Muscle of leg (tissue), 11 donors: Measurements from ENCODE around the gene MRPL44. TPM values are rescaled to one million over a fixed set of nuclear protein-coding genes. Genes with fewer than 3 reads are reported as not detected.
"Not testable (repeated sequence)": the region's sequence is repeated elsewhere in the genome, so short reads cannot be mapped to it uniquely, and the experiment has no call there.

Experiments
- DNase-seq: peaks from one replicate; pipeline ENCODE4 v3.0.0; 2013
- H3K27ac ChIP-seq: one replicate; pipeline ENCODE4 v1.5.1; 2013; ENCODE audit warnings: mild to moderate bottlenecking, low read length, control low read depth
- H3K27me3 ChIP-seq: one replicate; pipeline ENCODE4 v1.6.1; 2013; ENCODE audit warnings: low read length; ENCODE audit not compliant: control insufficient read depth, insufficient read depth
- H3K36me3 ChIP-seq: one replicate; pipeline ENCODE4 v1.6.1; 2013; ENCODE audit warnings: low read length; ENCODE audit not compliant: control insufficient read depth, insufficient read depth
- H3K4me1 ChIP-seq: one replicate; pipeline ENCODE4 v1.6.1; 2013; ENCODE audit warnings: low read length; ENCODE audit not compliant: control insufficient read depth, insufficient read depth
- H3K4me3 ChIP-seq: one replicate; pipeline ENCODE4 v1.5.1; 2013; ENCODE audit warnings: low read length, control low read depth
- H3K9me3 ChIP-seq: replicated peaks from 2 replicates; pipeline ENCODE4 v1.6.1; 2013; ENCODE audit warnings: low read depth, low read length; ENCODE audit not compliant: control insufficient read depth
- WGBS: methylation state at CpG from one replicate; pipeline ENCODE4 v1.1.5; 2013; ENCODE audit warnings: missing lambda C conversion rate; ENCODE audit not compliant: insufficient coverage; 5-methylcytosine and 5-hydroxymethylcytosine counted together
- polyA plus RNA-seq, 8 donors: library from polyadenylated mRNA; unstranded; fragments of 120-200 nt; gene quantifications; one replicate each; pipeline versions ENCODE4 v1.2.1 to v1.2.3, GENCODE V29; 2013; ENCODE audit warnings: inconsistent platforms in 1 of 8, low replicate concordance in 1 of 8; ENCODE audit not compliant: insufficient read length in 8 of 8, insufficient read depth in 1 of 8
- total RNA-seq: library from RNA; stranded (reverse); fragments of 120-200 nt; gene quantifications from one replicate; pipeline ENCODE4 v1.2.4, GENCODE V29; 2013

MRPL44 gene
- total and polyA plus RNA-seq, 9 donors = 25.2 to 30.9 (median 26.3) TPM

GRCh38 chr2:223935459-223936125 is 21.7 kb upstream of the MRPL44 start:
- no peaks in the 10 kb centered on the region for H3K27me3 ChIP-seq
- no peak overlapping the region for H3K4me3 ChIP-seq
- no peaks in the 10 kb centered on the region for H3K9me3 ChIP-seq
- H3K4me1 ChIP-seq = peaks cover 12% of the 10 kb centered on the region
- no peak overlapping the region for H3K27ac ChIP-seq
- DNase-seq = no peak
- no peaks in the 10 kb centered on the region for H3K36me3 ChIP-seq

DNA sequence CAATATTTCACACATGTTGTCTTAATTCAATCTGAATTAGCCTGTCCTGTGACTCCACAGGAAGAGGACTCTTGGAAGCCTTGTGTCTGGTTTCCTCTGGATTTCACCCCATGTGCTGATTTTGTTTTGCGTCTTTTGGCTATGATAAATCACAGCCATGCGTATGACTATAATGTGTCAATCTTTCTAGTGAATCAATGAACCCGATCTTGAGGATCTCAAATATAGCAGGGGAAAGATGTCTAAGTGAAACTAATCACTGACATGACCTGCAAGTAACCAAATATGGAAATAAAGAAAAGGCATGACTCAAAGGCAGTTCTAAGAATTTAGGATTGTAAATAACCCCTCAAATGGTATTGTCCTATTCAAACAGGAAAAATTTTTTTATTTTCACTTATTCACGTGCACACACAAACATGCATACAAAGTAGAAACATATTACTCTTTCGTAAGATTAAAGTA is 20.4 kb upstream of the MRPL44 start:
- no peaks in the 10 kb centered on the region for H3K9me3 ChIP-seq
- no peak overlapping the region for H3K4me3 ChIP-seq
- no CpG with 5 or more reads among the region's 5 CpGs for WGBS
- H3K36me3 ChIP-seq = peaks cover 3% of the 10 kb centered on the region
- no peak for DNase-seq
- H3K27ac ChIP-seq = no peak overlapping the region
- H3K4me1 ChIP-seq = peaks cover 18% of the 10 kb centered on the region
- no peaks in the 10 kb centered on the region for H3K27me3 ChIP-seq

- no peak for DNase-seq
- H3K27me3 ChIP-seq = no peaks in the 10 kb centered on the region
- H3K27ac ChIP-seq = peak overlapping the region; percentile 51
- H3K4me3 ChIP-seq = no peak overlapping the region
- WGBS = no CpG with 5 or more reads among the region's 1 CpG
- peaks cover 18% of the 10 kb centered on the region for H3K4me1 ChIP-seq
- peaks cover 3% of the 10 kb centered on the region for H3K36me3 ChIP-seq
- no peaks in the 10 kb centered on the region for H3K9me3 ChIP-seq
These were observed 19.7 kb upstream of the MRPL44 start for GRCh38 chr2:223937535-223937934.

DNA sequence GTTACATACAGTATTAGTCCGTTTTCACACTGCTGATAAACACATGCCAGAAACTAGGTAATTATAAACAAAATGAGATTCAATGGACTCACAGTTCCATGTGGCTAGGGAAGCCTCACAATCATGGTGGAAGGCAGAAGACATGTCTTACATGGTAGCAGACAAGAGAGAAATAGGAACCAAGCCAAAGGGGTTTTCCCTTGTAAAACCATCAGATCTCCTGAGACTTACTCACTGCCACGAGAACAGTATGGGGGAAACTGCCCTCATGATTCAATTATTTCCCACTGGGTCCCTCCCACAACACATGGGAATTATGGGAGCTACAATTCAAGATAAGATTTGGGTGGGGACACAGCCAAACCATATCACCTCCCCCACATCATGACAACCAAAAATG is 17.8 kb upstream of the MRPL44 start:
- WGBS = no CpG with 5 or more reads among the region's 2 CpGs
- DNase-seq, H3K27me3 ChIP-seq, H3K36me3 ChIP-seq, H3K4me3 ChIP-seq, H3K9me3 ChIP-seq, H3K27ac ChIP-seq: not testable (repeated sequence)
- H3K4me1 ChIP-seq = peaks cover 19% of the 10 kb centered on the region

DNA sequence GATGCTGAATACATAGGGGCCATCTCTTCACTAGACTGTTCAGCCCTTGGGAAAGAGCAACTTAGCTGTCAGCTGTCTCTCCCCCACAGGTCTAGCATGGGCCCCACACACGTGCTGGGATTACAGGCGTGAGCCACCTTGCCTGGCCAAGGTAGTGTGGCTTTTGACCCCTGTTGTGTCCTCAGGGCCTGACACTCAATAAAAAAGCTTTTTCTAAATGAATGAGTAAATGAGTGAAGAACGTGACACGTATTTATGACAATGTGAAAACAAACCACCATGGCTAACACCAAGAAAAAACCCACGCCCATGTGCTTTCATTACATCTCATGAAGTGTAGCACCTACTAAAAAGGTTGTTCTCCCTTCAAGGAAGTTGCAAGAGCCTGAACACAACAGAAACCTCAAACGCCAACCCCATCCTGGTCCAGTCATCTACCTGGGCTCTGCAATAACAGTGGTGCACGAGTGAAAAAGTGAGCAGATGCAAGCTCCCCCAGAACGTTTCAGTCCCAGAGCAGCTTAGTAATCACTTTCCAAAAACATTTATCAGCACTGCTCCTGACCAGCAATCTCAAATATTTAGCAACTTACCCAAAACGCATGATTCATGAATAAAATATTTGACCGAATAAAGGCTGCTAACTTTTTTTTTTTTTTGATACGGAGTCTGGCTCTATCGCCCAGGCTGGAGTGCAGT is 15.5 kb upstream of the MRPL44 start:
- H3K4me1 ChIP-seq = peaks cover 16% of the 10 kb centered on the region
- DNase-seq = no peak
- H3K4me3 ChIP-seq = no peak overlapping the region
- H3K9me3 ChIP-seq = no peaks in the 10 kb centered on the region
- WGBS = 73% methylated on average over 5 of the region's 12 CpGs
- H3K27me3 ChIP-seq = no peaks in the 10 kb centered on the region
- no peak overlapping the region for H3K27ac ChIP-seq
- peaks cover 3% of the 10 kb centered on the region for H3K36me3 ChIP-seq

GRCh38 chr2:223943135-223943534 is 14.1 kb upstream of the MRPL44 start:
- H3K36me3 ChIP-seq = peaks cover 3% of the 10 kb centered on the region
- H3K27me3 ChIP-seq = no peaks in the 10 kb centered on the region
- WGBS = 50% methylated on average over 1 of the region's 1 CpG
- no peaks in the 10 kb centered on the region for H3K9me3 ChIP-seq
- peak overlapping the region; percentile 80 for H3K4me3 ChIP-seq
- peak overlapping the region; percentile 87 for H3K27ac ChIP-seq
- H3K4me1 ChIP-seq = peaks cover 18% of the 10 kb centered on the region
- DNase-seq = no peak

GRCh38 chr2:223943561-223944008 is 13.7 kb upstream of the MRPL44 start:
- H3K4me3 ChIP-seq = peak overlapping the region; percentile 80
- H3K4me1 ChIP-seq = peaks cover 18% of the 10 kb centered on the region
- peak overlapping the region; percentile 87 for H3K27ac ChIP-seq
- DNase-seq = peak; percentile 59
- 17% methylated on average over 1 of the region's 7 CpGs for WGBS
- H3K36me3 ChIP-seq = peaks cover 3% of the 10 kb centered on the region
- H3K27me3 ChIP-seq = no peaks in the 10 kb centered on the region
- no peaks in the 10 kb centered on the region for H3K9me3 ChIP-seq

GRCh38 chr2:223944166-223944702 is 13.0 kb upstream of the MRPL44 start:
- DNase-seq = peak; percentile 50
- Histone ChIP-seq H3K36me3 (peaks cover 3% of the 10 kb centered on the region), H3K9me3 (no peaks in the 10 kb centered on the region), H3K27ac (peak overlapping the region; percentile 87), H3K4me1 (peaks cover 18% of the 10 kb centered on the region), H3K4me3 (peak overlapping the region; percentile 80), H3K27me3 (no peaks in the 10 kb centered on the region)
- under 1% methylated on average over 46 of the region's 46 CpGs for WGBS

GRCh38 chr2:223944703-223945531 is 12.3 kb upstream of the MRPL44 start, which contains the start of gene WDFY1:
Gene WDFY1 (minus strand): TSS chr2:223945335. CDS start chr2:223945284, 51 bp downstream.
- H3K27me3 ChIP-seq = no peaks in the 10 kb centered on the region
- peaks cover 18% of the 10 kb centered on the region for H3K4me1 ChIP-seq
- H3K36me3 ChIP-seq = peaks cover 3% of the 10 kb centered on the region
- DNase-seq = peak; percentile 96
- peak within 1 kb of the TSS; percentile 87 for H3K27ac ChIP-seq
- WGBS = under 1% methylated on average over 80 of the region's 87 CpGs
- no peaks in the 10 kb centered on the region for H3K9me3 ChIP-seq
- H3K4me3 ChIP-seq = peak within 1 kb of the TSS; percentile 80
